Stimulated activated CD4-positive, alpha-beta T cell treated with anti-CD3 and anti-CD28 coated beads, TNF-alpha, amount 100 ng/mL, for 1 hour (primary cell): ENCODE data around the gene ARL2BP.
A peak's percentile ranks its signal among the peaks of the same experiment; 100 is the strongest.
"Not testable (repeated sequence)": the region's sequence is repeated elsewhere in the genome, so short reads cannot be mapped to it uniquely, and the experiment has no call there.

Source experiments
- DNase-seq, 3 donors: peaks; one replicate each; pipeline ENCODE4 v3.0.0-alpha.2; 2020; ENCODE audit warnings: low read depth in 3 of 3, low spot score in 1 of 3

Gene ARL2BP

DNA sequence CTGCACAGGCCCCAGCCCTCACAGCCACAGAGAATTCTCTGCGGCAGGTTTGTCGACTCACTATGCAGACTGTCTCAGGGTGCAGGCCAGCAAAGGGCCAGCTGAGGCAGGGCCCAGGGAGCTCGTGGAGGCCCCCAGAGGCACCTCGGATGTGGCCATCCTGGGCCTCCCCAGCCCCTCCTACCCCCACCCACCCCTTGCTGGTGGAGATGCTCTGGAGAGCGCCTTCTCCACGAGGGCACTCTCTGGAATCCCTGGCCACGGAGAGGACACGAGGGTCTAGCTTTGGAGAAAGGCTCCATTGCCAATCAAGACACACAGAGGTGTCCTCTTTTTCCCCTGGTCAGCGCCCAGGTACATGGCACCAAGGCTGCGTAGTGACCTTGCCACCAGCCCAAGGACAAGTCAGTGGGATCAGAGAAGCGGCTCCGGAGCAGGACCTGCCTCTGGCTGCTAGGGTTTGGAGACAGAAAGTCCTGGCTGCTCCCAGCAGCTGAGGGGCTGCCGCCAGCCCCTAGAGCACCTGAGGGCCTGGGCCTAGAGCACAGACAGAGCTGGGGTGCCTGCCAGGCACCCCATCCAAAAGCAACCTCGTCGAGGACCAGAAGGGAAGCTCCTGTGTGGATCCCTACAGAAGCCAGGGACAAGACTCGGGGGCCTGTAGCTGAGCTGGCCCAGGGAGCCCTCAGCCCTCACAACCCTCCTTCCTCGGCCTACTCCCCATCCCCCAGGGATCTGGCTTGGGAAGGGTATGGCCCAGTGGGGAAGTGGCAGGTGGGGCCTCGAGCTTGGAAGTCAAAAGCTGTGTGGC, 18.7 kb downstream of the ARL2BP start:
- DNase-seq = no peak

GRCh38 chr16:57264381-57264780, 19.3 kb downstream of the ARL2BP start:
- DNase-seq = no peak

GRCh38 chr16:57264950-57265371, 19.9 kb downstream of the ARL2BP start:
- no peak for DNase-seq

GRCh38 chr16:57265850-57266530, 20.9 kb downstream of the ARL2BP start:
- DNase-seq = no peak

DNA sequence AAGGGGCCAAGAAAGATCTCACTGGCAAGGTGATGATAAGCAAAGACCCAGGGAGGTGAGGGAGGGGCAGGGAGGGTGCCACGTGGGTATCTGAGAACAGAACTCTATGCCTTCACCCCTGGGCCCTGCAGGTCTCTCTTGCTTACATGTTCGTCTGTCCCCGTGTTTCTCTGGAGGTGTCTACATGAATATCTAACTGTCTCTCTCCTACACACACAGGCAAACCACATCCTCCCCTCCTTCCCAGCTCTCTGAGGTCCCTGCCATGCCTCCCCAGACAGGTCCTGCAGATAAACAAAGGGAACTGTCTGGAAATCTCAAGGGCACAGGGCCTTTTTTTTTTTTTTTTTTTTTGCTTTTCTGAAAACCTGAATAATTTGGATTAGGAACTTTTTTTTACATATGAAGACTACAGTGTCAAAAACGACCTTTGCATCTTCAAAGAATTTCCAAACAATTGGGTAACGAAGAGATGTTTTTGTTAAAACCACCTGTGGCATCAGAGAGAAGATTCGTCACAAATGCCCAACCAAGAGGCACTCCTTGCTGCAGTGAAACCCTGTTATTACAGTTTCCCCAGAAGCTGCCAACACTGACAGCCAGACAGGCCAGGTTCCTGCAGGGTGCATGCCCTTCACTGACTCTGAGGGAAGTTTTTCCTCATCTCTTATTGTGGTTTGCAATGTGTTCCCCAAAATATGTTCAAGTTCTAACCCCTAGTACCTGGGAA, 21.6 kb downstream of the ARL2BP start:
- DNase-seq = peak in 1 of 3 donors; percentile 8

- not testable (repeated sequence) for DNase-seq
These were observed 22.3 kb downstream of the ARL2BP start for GRCh38 chr16:57267343-57267742.

DNA sequence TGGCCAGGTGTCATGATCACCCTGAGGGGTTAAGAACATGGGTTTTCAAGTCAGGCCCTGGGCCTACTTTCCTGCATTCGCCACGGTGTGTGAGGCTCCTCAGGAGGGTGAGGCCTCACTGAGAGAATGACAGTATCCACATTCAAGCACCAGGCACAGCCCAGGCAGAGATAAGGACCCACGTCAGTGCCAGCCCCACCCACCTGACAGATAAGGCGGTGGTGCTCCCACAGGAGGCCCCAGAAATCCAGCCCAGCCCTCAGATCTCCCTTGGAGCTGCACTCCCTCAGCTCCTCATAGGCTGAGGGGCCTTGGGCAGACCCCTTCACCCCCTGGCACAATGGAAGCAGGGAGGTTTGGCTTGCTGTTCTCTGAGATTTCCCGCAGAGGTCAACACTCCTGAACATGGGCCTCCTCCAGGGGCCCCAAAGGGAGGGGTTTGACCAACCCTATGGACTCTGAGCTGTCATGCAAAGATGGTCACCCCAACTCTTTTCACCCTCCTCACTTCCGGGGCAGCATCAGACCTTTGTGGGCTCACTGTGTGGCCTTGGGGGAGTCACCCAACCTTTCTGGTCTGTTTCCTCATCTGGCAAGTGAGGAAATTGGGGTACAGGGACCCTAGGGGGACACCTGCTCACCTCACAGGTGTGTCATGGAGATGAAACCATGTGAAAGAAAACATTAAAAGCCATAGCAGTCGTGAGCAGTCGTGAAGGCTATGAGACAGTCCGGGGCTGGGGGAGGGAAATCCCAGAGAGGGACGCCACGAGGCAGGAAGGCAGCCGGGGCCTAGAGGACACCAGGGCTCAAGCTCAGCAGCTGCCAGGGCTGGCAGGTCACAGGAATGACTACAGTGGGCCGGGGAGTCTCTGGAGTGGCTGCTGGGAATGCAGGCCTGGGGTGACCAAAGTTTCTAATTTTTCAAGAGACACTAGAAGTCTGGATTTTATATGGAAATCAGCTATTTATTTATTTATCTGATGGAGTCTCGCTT, 24.0 kb downstream of the ARL2BP start:
- no peak for DNase-seq

DNA sequence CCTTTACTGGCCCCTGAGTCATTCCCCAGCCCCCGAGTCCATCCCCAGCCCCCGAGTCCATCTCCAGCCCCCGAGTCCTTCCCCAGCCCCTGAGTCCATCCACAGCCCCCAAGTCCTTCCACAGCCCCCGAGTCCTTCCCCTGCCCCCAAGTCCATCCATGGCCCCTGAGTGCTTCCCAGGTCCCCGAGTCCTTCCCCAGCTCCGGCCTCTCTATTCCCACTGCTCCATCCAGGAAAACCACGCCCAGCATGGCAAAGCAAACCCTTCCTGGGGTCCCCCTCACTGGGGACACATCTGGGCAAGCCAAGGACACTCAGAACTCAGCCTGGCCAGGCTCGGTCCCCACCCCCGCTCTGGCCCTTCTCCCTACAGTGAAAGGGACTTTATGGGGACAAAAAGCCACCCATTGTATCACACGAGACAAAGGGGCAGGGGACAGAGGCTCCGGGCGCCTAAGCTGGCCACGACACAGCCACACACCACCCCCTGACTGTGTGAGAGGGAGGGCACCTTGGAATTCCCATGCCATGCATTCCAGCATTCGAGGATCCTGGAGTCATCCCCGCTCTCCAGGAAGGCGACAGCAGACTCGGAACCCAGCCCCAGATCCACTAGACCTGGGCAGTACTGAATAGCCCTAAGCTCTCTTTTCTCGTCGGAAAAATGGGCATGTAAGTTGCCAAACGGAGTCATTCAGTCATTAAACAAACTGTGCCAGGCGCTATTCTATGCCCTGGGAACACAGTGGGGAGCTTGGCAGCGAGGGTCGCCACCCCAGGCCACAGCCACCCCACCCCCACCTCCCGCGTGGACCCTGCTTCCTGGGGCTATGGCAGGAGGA, 25.4 kb downstream of the ARL2BP start:
- no peak for DNase-seq

- no peak for DNase-seq
These were observed 25.9 kb downstream of the ARL2BP start for GRCh38 chr16:57271063-57271345.

GRCh38 chr16:57271867-57272495, 26.9 kb downstream of the ARL2BP start:
- DNase-seq = no peak

DNA sequence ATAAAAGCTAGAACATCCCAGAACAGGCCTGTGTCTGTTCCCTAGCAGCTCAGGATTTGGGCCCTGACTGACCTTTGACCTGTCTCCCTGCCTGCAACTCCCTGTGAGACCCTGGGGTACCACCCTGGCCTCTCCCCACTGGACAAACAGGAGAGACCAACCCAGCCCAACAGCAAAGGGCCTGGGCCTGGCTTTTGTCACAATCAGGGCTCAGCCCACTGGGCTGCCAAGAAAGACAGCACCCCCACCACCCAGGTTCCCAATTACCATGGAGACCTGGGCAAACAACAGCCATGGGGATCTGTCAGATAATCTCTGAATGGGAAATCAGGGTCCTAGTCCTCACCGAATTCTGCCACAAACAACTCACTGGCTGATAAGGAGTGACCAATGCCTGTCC, 28.3 kb downstream of the ARL2BP start:
- no peak for DNase-seq

- DNase-seq = no peak
These were observed 28.8 kb downstream of the ARL2BP start for GRCh38 chr16:57273826-57274225.

- DNase-seq = not testable (repeated sequence)
These were observed 30.9 kb downstream of the ARL2BP start for GRCh38 chr16:57275946-57276345.

GRCh38 chr16:57276596-57276995, 31.5 kb downstream of the ARL2BP start:
- DNase-seq = no peak

GRCh38 chr16:57277586-57277985, 32.5 kb downstream of the ARL2BP start:
- DNase-seq = no peak

DNA sequence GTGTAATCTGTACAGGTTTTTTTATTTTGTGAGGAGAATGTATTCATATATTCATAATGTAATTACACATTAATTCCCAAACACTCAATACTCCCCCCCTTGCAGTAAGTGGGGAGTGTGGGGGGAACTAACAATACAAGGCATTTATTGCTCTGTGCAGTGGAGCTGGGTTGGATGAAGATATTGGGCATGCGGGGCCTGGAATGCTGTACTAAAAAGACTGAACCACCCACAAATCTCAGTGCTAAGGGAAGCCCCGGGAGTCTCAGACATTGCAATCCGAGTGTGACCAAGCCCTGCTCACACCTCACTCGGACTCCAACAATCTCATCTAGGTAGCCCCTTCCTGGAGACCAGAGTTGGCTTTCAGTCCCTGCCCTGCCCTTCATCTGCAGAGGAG, 33.4 kb downstream of the ARL2BP start:
- no peak for DNase-seq

DNA sequence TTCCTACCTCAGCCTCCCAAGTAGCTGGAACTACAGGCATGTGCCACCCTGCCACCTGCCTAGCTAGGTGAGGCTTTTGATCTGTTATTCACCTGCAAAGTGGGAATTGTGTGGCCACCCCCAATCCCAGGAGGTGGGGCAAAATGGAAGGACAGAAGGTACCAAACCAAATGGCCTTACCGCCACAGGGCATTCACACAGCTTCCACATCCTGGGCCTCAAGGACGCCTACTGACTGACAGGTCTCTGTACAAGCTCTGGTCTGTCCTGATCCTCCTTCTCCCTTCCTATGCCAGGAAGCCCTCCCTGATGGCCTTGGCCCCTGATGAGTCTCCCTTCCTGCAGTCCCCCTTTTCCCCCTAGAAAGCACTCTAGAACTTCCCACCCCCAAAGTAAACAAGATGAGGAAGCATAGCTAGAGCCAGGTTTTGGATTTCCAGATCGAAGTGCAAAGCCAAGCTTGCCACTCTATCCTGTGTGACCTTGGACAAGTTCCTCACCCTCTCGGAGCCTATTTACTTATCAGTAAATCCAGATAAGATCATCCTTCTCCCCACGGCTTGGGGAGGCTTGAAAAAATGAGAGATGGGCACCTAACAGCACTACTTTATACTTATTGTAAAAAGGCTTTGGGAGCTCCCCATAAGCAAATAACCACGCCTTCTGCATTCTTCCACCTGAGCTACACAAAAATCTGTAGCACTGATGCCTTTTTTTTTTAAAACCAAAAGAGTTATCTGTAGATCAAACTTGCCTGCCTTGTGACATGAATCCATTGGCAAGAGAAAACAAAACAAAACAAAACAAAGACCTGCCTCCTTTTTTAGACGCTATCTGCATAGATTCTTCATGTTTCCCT, 35.0 kb downstream of the ARL2BP start:
- no peak for DNase-seq

DNA sequence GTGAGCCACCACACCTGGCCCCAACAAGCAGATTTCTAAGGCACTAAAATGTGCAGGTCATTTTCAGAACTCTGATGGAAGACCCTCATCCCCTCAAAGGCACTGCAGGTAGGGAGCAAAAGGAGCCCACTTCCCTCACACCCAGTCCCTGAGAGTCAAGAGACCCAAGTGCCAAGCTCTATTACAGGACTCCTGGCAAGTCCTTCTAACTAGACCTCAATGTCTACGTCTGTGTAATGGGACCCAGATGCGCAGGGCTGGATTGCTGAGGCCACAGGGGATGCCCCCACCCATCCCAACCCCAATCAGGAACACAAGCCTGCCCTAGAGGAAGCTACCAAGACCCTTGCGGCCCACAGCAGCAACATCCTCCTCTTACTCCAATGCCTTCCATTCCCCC, 36.7 kb downstream of the ARL2BP start:
- no peak for DNase-seq
